ENCODE results near the gene DRAM1. TPM values are rescaled to one million over a fixed set of nuclear protein-coding genes. Genes with fewer than 3 reads are reported as not detected.

DRAM1 gene
- total and polyA plus RNA-seq, 10 of the 15 experiments (the other 5 are each of a cell fraction or from before 2014, with no cell fraction given), result 22.4 to 91.5 (median 41.4) TPM

DNA sequence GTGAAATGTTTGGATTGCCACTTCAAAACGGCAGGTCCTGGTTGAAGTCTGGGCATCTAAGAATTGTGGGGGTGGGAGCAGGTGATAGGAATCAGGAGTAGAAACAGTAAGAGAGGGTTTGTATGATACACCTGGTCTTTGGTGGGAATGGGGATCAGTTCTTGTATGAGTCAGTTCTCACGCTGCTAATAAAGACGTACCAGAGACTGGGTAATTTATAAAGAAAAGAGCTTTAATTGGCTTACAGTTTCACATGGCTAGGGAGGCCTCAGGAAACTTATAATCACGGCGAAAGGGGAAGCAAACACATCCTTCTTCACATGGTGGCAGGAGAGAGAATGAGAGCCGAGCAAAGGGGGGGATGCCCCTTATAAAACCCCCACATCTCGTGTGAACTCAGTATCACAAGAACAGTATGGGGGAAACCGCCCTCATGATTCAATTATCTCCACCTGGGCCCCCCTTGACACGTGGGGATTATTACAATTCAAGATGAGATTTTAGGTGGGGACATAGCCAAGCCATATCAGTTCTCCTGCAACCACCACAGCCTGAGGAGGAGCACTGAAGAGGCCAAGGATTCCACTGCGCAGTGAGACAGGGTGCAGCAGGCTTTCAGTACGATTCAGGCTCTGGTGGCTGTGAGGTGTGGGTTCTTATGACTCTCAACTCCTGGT is 52.1 kb downstream of the DRAM1 start (continued):
- TF ChIP-seq, protein P1, sequence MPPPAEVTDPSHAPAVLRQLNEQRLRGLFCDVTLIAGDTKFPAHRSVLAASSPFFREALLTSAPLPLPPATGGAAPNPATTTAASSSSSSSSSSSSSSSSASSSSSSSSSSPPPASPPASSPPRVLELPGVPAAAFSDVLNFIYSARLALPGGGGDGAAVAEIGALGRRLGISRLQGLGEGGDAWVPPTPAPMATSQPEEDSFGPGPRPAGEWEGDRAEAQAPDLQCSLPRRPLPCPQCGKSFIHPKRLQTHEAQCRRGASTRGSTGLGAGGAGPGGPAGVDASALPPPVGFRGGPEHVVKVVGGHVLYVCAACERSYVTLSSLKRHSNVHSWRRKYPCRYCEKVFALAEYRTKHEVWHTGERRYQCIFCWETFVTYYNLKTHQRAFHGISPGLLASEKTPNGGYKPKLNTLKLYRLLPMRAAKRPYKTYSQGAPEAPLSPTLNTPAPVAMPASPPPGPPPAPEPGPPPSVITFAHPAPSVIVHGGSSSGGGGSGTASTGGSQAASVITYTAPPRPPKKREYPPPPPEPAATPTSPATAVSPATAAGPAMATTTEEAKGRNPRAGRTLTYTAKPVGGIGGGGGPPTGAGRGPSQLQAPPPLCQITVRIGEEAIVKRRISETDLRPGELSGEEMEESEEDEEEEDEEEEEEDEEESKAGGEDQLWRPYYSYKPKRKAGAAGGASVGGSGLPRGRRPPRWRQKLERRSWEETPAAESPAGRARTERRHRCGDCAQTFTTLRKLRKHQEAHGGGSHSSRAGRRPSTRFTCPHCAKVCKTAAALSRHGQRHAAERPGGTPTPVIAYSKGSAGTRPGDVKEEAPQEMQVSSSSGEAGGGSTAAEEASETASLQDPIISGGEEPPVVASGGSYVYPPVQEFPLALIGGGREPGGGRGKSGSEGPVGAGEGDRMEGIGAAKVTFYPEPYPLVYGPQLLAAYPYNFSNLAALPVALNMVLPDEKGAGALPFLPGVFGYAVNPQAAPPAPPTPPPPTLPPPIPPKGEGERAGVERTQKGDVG (CRISPR knock-in tag; IDR thresholded peaks at IDR 0.05), result no peak
- TF ChIP-seq TAF1 (IDR thresholded peaks at IDR 0.05; ENCODE audit: borderline replicate concordance, low read depth, low read length) (peak; percentile 84), IKZF1 (conservative IDR thresholded peaks at IDR 0.05) (peak; percentile 74), GATAD2B (conservative IDR thresholded peaks at IDR 0.05; ENCODE audit: low read depth) (peak; percentile 68; the same call in 1 of the 2 replicates), EGR1 (IDR thresholded peaks at IDR 0.05; ENCODE audit: borderline replicate concordance in 1 of 2, low read depth in 2 of 2, low read length in 2 of 2) (peak in 1 of 2 experiments; percentile 75; a peak in 2 of 3 replicates), HDAC2 (IDR thresholded peaks at IDR 0.05) (no peak), SUPT20H (IDR thresholded peaks at IDR 0.05; ENCODE audit: borderline replicate concordance, control insufficient read depth, low read depth, low read length) (no peak), CREM (IDR thresholded peaks at IDR 0.05; ENCODE audit: low read depth) (peak; percentile 81), MAX (IDR thresholded peaks at IDR 0.05; ENCODE audit: low read depth, low read length) (no peak), E2F4 (IDR thresholded peaks at IDR 0.05; ENCODE audit: low read depth, low read length) (no peak), SIX5 (IDR thresholded peaks at IDR 0.05; ENCODE audit: low read depth, low read length, severe bottlenecking) (no peak), REST (IDR thresholded peaks at IDR 0.05; ENCODE audit: low read depth, low read length) (no peak), JUNB (IDR thresholded peaks at IDR 0.05) (peak; percentile 83)
- TF ChIP-seq, protein P2, sequence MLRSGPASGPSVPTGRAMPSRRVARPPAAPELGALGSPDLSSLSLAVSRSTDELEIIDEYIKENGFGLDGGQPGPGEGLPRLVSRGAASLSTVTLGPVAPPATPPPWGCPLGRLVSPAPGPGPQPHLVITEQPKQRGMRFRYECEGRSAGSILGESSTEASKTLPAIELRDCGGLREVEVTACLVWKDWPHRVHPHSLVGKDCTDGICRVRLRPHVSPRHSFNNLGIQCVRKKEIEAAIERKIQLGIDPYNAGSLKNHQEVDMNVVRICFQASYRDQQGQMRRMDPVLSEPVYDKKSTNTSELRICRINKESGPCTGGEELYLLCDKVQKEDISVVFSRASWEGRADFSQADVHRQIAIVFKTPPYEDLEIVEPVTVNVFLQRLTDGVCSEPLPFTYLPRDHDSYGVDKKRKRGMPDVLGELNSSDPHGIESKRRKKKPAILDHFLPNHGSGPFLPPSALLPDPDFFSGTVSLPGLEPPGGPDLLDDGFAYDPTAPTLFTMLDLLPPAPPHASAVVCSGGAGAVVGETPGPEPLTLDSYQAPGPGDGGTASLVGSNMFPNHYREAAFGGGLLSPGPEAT (IDR thresholded peaks at IDR 0.05; ENCODE audit: low read depth), result peak; percentile 92
- TF ChIP-seq, protein P3, sequence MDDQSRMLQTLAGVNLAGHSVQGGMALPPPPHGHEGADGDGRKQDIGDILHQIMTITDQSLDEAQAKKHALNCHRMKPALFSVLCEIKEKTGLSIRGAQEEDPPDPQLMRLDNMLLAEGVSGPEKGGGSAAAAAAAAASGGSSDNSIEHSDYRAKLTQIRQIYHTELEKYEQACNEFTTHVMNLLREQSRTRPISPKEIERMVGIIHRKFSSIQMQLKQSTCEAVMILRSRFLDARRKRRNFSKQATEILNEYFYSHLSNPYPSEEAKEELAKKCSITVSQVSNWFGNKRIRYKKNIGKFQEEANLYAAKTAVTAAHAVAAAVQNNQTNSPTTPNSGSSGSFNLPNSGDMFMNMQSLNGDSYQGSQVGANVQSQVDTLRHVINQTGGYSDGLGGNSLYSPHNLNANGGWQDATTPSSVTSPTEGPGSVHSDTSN (IDR thresholded peaks at IDR 0.05; ENCODE audit: insufficient replicate concordance, low read depth, low read length), result no peak
- TF ChIP-seq, protein P4, sequence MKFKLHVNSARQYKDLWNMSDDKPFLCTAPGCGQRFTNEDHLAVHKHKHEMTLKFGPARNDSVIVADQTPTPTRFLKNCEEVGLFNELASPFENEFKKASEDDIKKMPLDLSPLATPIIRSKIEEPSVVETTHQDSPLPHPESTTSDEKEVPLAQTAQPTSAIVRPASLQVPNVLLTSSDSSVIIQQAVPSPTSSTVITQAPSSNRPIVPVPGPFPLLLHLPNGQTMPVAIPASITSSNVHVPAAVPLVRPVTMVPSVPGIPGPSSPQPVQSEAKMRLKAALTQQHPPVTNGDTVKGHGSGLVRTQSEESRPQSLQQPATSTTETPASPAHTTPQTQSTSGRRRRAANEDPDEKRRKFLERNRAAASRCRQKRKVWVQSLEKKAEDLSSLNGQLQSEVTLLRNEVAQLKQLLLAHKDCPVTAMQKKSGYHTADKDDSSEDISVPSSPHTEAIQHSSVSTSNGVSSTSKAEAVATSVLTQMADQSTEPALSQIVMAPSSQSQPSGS (IDR thresholded peaks at IDR 0.05; ENCODE audit: low read length), result peak; percentile 97
